HepG2 (cell line): ENCODE data around the gene GFER. TPM values are rescaled to one million over a fixed set of nuclear protein-coding genes. Genes with fewer than 3 reads are reported as not detected.
A peak's percentile ranks its signal among the peaks of the same experiment; 100 is the strongest.

Experiments
- FOXA1 ChIP-seq, 2 experiments: fragments of 450-650 bp in 1 of 2; sonication (generic) in 1 of 2; formaldehyde crosslinking in 1 of 2; IDR thresholded peaks; 2 replicates each; pipeline versions ENCODE4 v1.4.0 to v1.6.1; 2016 to 2020; ENCODE audit warnings: missing genetic modification reagents in 1 of 2
- FOXP4 ChIP-seq: sonication (generic); formaldehyde crosslinking; IDR thresholded peaks from 2 replicates; pipeline ENCODE4 v1.4.0; 2020; ENCODE audit warnings: missing genetic modification reagents
- HOXA3 ChIP-seq: sonication (generic); formaldehyde crosslinking; IDR thresholded peaks from 2 replicates; pipeline ENCODE4 v1.5.0; 2020; ENCODE audit warnings: missing genetic modification reagents
- NR2F6 ChIP-seq, 2 experiments: IDR thresholded peaks; 2 replicates each; pipeline ENCODE4 v1.6.1; 2016; ENCODE audit warnings: antibody characterized with exemption in 1 of 2, mild to moderate bottlenecking in 1 of 2
- PHF8 ChIP-seq: sonication (generic); formaldehyde crosslinking; IDR thresholded peaks from 2 replicates; pipeline ENCODE4 v1.5.0; 2020; ENCODE audit warnings: missing genetic modification reagents
- ZFP91 ChIP-seq: sonication (generic); formaldehyde crosslinking; IDR thresholded peaks from 2 replicates; pipeline ENCODE4 v1.9.0; 2022; ENCODE audit warnings: missing genetic modification reagents, mild to moderate bottlenecking, borderline replicate concordance
- ZHX2 ChIP-seq, 2 experiments: sonication (generic) in 1 of 2; formaldehyde crosslinking in 1 of 2; IDR thresholded peaks; 2 replicates each; pipeline versions ENCODE4 v1.6.1 to v1.9.0; 2014 to 2022; ENCODE audit warnings: antibody characterized with exemption in 1 of 2, borderline replicate concordance in 1 of 2, inconsistent platforms in 1 of 2, low read depth in 1 of 2, missing genetic modification reagents in 1 of 2
- ZNF543 ChIP-seq: sonication (generic); formaldehyde crosslinking; IDR thresholded peaks from 2 replicates; pipeline ENCODE4 v1.4.0; 2020; ENCODE audit warnings: mild to moderate bottlenecking, missing genetic modification reagents
- ZNF687 ChIP-seq: sonication (generic); formaldehyde crosslinking; IDR thresholded peaks from 2 replicates; pipeline ENCODE4 v1.5.1; 2020; ENCODE audit warnings: mild to moderate bottlenecking, missing genetic modification reagents, moderate library complexity
- ZNF800 ChIP-seq: sonication (generic); formaldehyde crosslinking; IDR thresholded peaks from 2 replicates; pipeline ENCODE4 v1.4.0; 2020; ENCODE audit warnings: missing genetic modification reagents
- polyA plus RNA-seq, 8 experiments: library from polyadenylated mRNA; depleted of rRNA in 3 of 8; stranded (reverse) in 7 of 8; unstranded in 1 of 8; fragments of >200 nt; fragmentation: Illumina TruSeq in 4 of 8; extraction: Trizol in 4 of 8; gene quantifications; 2 replicates each; pipeline versions ENCODE4 v1.2.1 to v1.2.3, GENCODE V29; 2011 to 2016; ENCODE audit warnings: low read depth in 4 of 8, missing spikeins in 1 of 8, mixed read lengths in 1 of 8; ENCODE audit not compliant: insufficient read depth in 1 of 8
- total RNA-seq, 5 experiments: library from RNA; depleted of rRNA; stranded (reverse); fragments of >200 nt; fragmentation: Illumina TruSeq; extraction: Trizol; gene quantifications; 2 replicates each; pipeline ENCODE4 v1.2.3, GENCODE V29; 2016; ENCODE audit warnings: low read depth in 1 of 5

GFER gene
- total and polyA plus RNA-seq, 2 of the 13 experiments (the other 11 are each of a cell fraction or from before 2014, with no cell fraction given), result 28.6 to 71.7 TPM

- TF ChIP-seq ZNF800 (CRISPR knock-in tag), result peak; percentile 99
- no peak for TF ChIP-seq ZFP91
- no peak for TF ChIP-seq ZHX2 (IDR thresholded peaks at IDR 0.05; ENCODE audit: low read depth)
- no peak for TF ChIP-seq ZHX2 (CRISPR knock-in tag; IDR thresholded peaks at IDR 0.05; ENCODE audit: borderline replicate concordance)
- TF ChIP-seq NR2F6 (IDR thresholded peaks at IDR 0.05), result no peak
- no peak for TF ChIP-seq NR2F6 (CRISPR knock-in tag; IDR thresholded peaks at IDR 0.05)
- TF ChIP-seq ZNF687 (CRISPR knock-in tag), result 0 out of 2 replicates have a peak, but pooled peaks have one; percentile 20
- TF ChIP-seq FOXP4 (CRISPR knock-in tag), result peak; percentile 30; the same call in 1 of the 2 replicates
- no peak for TF ChIP-seq ZNF543 (CRISPR knock-in tag)
- TF ChIP-seq FOXA1 (IDR thresholded peaks at IDR 0.05), result no peak
- 0 out of 2 replicates have a peak, but pooled peaks have one; percentile 22 for TF ChIP-seq FOXA1 (CRISPR knock-in tag; IDR thresholded peaks at IDR 0.05)
- TF ChIP-seq PHF8 (CRISPR knock-in tag), result no peak
- TF ChIP-seq HOXA3 (CRISPR knock-in tag), result no peak
Measured at GRCh38 chr16:2019921-2020831, 36.2 kb downstream of the GFER start (continued).
